ENCODE results near the gene C10orf62. TPM values are rescaled to one million over a fixed set of nuclear protein-coding genes. Genes with fewer than 3 reads are reported as not detected.

C10orf62 gene
- total and polyA plus RNA-seq, 10 of the 15 experiments (the other 5 are each of a cell fraction or from before 2014, with no cell fraction given), result not detected

DNA sequence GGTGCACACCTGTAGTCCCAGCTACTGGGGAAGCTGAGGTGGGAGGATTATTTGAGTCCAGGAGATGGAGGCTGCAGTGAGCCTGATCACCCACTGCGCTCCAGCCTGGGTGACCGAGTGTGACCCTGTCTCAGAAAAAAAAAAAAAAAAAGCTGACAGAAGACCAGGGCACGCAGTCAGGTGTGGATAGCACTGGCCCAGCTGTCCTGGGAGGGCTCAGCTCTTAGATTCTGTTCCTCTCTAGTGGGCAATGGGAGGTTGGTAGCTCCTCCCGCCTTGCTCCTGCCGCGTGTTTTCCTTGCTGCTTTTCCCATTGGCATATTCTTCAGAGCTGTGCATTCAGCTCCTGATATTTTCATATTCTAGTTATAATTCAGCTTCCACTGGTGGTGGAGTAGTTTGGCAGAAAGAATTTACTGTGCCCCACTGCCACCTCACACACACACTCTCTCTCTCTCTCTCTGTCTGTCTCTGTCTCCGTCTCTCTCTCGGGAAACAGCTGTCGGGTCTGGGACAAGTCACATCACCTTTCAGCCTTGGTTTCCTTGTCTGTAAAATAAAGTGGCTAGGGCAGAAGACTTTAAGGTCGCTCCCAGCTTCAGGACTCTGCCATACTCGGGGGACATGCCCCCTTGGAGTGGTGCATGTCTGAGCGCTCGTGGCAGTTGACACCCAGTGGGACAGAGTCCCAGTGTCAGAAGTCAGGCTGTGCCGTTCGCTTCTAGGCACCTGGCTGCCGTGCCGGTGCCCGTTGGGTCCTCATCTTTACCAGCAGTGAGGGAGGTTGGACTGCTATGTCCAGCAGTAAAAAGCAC lies 42.9 kb upstream of the C10orf62 start (continued):
- TF ChIP-seq, protein P1, sequence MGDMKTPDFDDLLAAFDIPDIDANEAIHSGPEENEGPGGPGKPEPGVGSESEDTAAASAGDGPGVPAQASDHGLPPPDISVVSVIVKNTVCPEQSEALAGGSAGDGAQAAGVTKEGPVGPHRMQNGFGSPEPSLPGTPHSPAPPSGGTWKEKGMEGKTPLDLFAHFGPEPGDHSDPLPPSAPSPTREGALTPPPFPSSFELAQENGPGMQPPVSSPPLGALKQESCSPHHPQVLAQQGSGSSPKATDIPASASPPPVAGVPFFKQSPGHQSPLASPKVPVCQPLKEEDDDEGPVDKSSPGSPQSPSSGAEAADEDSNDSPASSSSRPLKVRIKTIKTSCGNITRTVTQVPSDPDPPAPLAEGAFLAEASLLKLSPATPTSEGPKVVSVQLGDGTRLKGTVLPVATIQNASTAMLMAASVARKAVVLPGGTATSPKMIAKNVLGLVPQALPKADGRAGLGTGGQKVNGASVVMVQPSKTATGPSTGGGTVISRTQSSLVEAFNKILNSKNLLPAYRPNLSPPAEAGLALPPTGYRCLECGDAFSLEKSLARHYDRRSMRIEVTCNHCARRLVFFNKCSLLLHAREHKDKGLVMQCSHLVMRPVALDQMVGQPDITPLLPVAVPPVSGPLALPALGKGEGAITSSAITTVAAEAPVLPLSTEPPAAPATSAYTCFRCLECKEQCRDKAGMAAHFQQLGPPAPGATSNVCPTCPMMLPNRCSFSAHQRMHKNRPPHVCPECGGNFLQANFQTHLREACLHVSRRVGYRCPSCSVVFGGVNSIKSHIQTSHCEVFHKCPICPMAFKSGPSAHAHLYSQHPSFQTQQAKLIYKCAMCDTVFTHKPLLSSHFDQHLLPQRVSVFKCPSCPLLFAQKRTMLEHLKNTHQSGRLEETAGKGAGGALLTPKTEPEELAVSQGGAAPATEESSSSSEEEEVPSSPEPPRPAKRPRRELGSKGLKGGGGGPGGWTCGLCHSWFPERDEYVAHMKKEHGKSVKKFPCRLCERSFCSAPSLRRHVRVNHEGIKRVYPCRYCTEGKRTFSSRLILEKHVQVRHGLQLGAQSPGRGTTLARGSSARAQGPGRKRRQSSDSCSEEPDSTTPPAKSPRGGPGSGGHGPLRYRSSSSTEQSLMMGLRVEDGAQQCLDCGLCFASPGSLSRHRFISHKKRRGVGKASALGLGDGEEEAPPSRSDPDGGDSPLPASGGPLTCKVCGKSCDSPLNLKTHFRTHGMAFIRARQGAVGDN (IDR thresholded peaks at IDR 0.05), result no peak
- TF ChIP-seq SPI1 (IDR thresholded peaks at IDR 0.05; ENCODE audit: borderline replicate concordance, insufficient read depth, low read depth, low read length), result no peak

DNA sequence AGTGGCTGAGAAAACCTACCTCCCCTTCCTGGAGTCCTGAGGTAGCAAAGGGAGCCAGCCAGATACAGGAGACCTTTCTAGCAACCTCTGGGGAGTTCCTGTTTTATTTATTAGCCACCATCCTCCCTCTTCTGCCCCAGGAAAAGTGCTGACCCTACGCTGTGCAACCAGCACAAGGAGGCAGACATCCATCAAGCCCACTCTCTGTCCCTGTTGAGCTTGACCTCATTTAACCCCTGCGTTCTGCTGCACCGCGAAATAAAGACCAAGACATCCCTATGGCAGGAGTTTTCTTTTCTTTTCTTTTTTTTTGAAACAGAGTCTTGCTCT lies 42.3 kb upstream of the C10orf62 start:
- SMC1A ChIA-PET (ENCODE audit: uncharacterized antibody, unreplicated experiment), result interaction anchor here (0.8 kb wide), 1 partner anchor 44 kb away, joined by 3 read pairs; no protein-coding TSS in a partner anchor
- Histone ChIP-seq H3K9ac (ENCODE audit: control insufficient read depth, insufficient read depth, low read length) (no peak overlapping the region), H3K9me3 (replicated peaks; ENCODE audit: control insufficient read depth, insufficient read depth, low read length) (no peaks in the 10 kb centered on the region), H3K79me2 (ENCODE audit: control insufficient read depth, insufficient read depth, low read length) (no peaks in the 10 kb centered on the region), H3K27ac (ENCODE audit: control insufficient read depth, insufficient read depth) (no peak overlapping the region), H2AFZ (ENCODE audit: control insufficient read depth, low read depth, low read length) (no peak overlapping the region), H3K27me3 (replicated peaks in 1 of 2; ENCODE audit: control insufficient read depth in 2 of 2, insufficient read depth in 2 of 2, low read length in 1 of 2) (no peaks in the 10 kb centered on the region; a peak in 1 of 4 replicates), H3K4me2 (ENCODE audit: control insufficient read depth, insufficient read depth) (no peak overlapping the region), H3K4me1 (ENCODE audit: control insufficient read depth, insufficient read depth, low read length) (peaks cover 6% of the 10 kb centered on the region; the same call in 1 of the 2 replicates), H4K20me1 (ENCODE audit: control insufficient read depth, insufficient read depth) (no peaks in the 10 kb centered on the region), H3K4me3 (no peak overlapping the region), H3K36me3 (ENCODE audit: control insufficient read depth in 2 of 2, insufficient read depth in 2 of 2, low read length in 1 of 2) (no peaks in the 10 kb centered on the region)
- POLR2A ChIA-PET, result no interaction called here
- RAD21 ChIA-PET (ENCODE audit: unreplicated experiment), result no interaction called here
- intact Hi-C loops (cut with micrococcal nuclease; ENCODE audit: unreplicated experiment) (no loop called here), in situ Hi-C loops (cut with MboI) (no loop called here)
- no TSS peak for BruUV-seq (replicated peaks)
- CTCF ChIA-PET, result interaction anchor here (1.2 kb wide), 1 partner anchor 13 kb away, joined by 3 read pairs; no protein-coding TSS in a partner anchor
- WGBS (ENCODE audit: insufficient coverage, insufficient replicate concordance, low lambda C conversion rate, missing lambda C conversion rate), result 77% methylated on average over 4 of the region's 4 CpGs
- ATAC-seq, result no peak
- no peak for FAIRE-seq
- DNase-seq (ENCODE audit: low read depth, low spot score), result no peak
- TF ChIP-seq HDAC2 (IDR thresholded peaks at IDR 0.05), result no peak
- TF ChIP-seq, protein P2, sequence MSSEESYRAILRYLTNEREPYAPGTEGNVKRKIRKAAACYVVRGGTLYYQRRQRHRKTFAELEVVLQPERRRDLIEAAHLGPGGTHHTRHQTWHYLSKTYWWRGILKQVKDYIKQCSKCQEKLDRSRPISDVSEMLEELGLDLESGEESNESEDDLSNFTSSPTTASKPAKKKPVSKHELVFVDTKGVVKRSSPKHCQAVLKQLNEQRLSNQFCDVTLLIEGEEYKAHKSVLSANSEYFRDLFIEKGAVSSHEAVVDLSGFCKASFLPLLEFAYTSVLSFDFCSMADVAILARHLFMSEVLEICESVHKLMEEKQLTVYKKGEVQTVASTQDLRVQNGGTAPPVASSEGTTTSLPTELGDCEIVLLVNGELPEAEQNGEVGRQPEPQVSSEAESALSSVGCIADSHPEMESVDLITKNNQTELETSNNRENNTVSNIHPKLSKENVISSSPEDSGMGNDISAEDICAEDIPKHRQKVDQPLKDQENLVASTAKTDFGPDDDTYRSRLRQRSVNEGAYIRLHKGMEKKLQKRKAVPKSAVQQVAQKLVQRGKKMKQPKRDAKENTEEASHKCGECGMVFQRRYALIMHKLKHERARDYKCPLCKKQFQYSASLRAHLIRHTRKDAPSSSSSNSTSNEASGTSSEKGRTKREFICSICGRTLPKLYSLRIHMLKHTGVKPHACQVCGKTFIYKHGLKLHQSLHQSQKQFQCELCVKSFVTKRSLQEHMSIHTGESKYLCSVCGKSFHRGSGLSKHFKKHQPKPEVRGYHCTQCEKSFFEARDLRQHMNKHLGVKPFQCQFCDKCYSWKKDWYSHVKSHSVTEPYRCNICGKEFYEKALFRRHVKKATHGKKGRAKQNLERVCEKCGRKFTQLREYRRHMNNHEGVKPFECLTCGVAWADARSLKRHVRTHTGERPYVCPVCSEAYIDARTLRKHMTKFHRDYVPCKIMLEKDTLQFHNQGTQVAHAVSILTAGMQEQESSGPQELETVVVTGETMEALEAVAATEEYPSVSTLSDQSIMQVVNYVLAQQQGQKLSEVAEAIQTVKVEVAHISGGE (CRISPR knock-in tag; IDR thresholded peaks at IDR 0.05), result no peak
- TF ChIP-seq EGR1 (IDR thresholded peaks at IDR 0.05; ENCODE audit: borderline replicate concordance in 1 of 2, low read depth in 2 of 2, low read length in 2 of 2), result no peak
- no peak for TF ChIP-seq CBFB (IDR thresholded peaks at IDR 0.05; ENCODE audit: low read depth)
- TF ChIP-seq MYC (IDR thresholded peaks at IDR 0.05; ENCODE audit: insufficient read depth, insufficient read length, insufficient replicate concordance, low read length, severe bottlenecking), result no peak
- TF ChIP-seq, protein P3, sequence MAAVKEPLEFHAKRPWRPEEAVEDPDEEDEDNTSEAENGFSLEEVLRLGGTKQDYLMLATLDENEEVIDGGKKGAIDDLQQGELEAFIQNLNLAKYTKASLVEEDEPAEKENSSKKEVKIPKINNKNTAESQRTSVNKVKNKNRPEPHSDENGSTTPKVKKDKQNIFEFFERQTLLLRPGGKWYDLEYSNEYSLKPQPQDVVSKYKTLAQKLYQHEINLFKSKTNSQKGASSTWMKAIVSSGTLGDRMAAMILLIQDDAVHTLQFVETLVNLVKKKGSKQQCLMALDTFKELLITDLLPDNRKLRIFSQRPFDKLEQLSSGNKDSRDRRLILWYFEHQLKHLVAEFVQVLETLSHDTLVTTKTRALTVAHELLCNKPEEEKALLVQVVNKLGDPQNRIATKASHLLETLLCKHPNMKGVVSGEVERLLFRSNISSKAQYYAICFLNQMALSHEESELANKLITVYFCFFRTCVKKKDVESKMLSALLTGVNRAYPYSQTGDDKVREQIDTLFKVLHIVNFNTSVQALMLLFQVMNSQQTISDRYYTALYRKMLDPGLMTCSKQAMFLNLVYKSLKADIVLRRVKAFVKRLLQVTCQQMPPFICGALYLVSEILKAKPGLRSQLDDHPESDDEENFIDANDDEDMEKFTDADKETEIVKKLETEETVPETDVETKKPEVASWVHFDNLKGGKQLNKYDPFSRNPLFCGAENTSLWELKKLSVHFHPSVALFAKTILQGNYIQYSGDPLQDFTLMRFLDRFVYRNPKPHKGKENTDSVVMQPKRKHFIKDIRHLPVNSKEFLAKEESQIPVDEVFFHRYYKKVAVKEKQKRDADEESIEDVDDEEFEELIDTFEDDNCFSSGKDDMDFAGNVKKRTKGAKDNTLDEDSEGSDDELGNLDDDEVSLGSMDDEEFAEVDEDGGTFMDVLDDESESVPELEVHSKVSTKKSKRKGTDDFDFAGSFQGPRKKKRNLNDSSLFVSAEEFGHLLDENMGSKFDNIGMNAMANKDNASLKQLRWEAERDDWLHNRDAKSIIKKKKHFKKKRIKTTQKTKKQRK (IDR thresholded peaks at IDR 0.05; ENCODE audit: low read depth, low read length), result no peak
